GM12875 (cell line): ENCODE results near the gene PPP1R9A.

Source experiments
- H3K4me3 ChIP-seq: one replicate; pipeline ENCODE4 v1.5.1; 2011; ENCODE audit warnings: low read depth, low read length, control low read depth
- CTCF ChIP-seq: IDR thresholded peaks from 2 replicates; pipeline ENCODE4 v1.5.1; 2011; ENCODE audit warnings: low read depth, mild to moderate bottlenecking, control low read depth, inconsistent platforms, low read length, moderate library complexity, borderline replicate concordance; ENCODE audit not compliant: insufficient read depth

Gene PPP1R9A

DNA sequence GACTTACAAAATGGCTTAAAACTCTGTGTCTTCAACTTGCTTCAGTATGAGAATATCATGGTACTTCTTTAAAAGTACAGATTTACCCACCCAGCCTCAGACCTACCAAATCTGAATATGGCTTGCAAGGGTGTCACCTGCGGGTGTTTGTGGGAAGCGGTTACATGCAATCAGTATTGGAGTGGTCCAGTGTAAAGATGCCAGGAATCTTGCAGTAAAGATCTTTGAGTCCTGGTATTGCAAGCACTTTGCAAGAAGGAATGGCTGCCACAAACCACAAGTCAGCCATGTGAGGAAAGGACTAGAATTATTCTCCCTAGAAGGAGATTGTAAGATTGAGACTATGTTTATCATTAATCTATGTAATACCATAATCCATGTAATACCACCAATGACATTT lies 301.9 kb downstream of the PPP1R9A start:
- H3K4me3 ChIP-seq = no peak overlapping the region
- no peak for TF ChIP-seq CTCF

GRCh38 chr7:95209788-95210187 lies 302.4 kb downstream of the PPP1R9A start:
- no peak for TF ChIP-seq CTCF
- no peak overlapping the region for H3K4me3 ChIP-seq

DNA sequence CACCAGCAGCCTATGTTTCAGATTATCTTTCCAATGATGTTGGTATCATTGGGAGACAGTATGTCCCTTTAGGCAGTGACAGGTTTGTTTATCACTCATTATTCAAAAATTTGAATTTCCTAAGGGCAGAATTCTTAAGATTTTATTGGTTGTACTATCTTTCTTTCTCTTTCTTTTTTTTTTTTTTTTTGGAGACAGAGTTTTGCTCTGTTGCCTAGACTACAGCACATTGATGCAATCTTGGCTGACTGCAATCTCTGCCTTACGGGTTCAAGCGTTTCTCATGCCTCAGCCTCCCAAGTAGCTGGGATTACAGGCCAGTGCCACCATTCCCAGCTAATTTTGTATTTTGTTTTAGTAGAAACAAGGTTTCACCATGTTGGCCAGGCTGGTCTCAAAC lies 305.8 kb downstream of the PPP1R9A start:
- no peak overlapping the region for H3K4me3 ChIP-seq
- TF ChIP-seq CTCF = no peak

DNA sequence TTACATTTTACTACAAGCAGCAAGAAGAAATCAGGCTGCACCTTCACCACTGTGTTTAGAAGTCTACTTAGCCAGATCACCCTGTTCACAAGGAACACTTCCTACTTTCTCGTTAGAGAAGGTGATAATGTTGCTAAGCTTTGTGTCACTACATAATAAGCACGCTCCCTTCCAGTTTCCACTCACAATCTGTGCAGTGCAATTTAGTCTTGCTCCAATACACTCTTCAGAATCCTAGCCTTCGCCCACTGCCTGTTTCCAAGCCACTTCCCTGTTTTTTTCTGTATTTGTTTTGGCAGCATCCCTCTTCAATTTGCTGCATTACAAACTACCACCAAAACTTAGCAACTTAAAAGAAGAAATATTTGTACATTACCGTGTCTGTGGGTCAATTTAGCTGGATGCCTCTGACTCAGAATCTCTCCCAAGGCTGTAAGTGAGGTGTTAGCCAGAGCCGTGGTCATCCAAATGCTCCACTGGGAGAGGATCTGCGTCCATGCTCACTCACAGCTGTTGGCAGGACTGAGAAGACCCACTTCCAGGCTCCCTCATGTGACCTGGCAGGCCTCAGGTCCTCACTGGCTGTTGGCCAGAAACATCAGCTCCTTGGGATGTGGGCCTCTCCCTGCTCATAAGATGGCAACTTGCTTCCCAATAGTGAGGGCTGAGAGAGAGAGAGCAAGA lies 306.6 kb downstream of the PPP1R9A start:
- TF ChIP-seq CTCF = no peak
- no peak overlapping the region for H3K4me3 ChIP-seq

- no peak overlapping the region for H3K4me3 ChIP-seq
- TF ChIP-seq CTCF = no peak
Measured at GRCh38 chr7:95219721-95220120, 312.3 kb downstream of the PPP1R9A start.

DNA sequence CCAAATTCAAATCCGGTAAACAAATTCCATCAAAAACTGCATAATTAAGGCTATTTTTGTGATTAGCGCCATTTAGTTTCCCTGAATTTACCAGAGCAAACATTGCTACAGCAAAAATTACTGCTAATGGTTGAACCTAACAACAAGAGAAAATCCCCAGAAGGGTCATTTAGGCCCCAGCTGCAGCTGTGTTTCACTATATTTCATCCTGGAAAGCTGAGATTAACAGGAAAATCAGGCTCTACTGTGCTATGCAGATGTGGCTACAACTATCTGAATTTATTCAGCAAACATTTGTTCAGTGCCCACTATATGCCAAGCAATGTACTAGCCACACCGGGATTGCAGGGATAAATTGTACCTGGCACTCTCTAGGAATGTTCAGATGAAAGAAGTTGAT lies 312.9 kb downstream of the PPP1R9A start:
- TF ChIP-seq CTCF = no peak
- H3K4me3 ChIP-seq = no peak overlapping the region

DNA sequence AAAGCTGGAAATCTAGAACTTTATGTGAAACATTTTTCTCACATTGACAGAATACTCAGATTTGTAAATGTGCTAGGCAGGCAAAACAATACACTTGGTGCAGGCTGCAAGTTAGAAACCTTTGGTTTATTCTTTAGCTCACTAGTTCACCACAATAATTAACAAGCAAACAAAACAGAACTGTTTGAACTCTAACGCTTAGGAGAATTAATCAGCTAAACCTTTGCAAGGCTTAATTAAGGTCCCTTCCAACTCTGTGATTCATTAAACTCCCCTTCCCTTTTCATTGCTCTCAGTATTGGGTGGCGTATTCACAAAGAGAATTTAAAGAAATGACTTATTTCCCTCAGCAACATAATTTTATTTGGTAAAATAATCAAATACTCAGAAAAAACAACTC lies 317.9 kb downstream of the PPP1R9A start:
- H3K4me3 ChIP-seq = no peak overlapping the region
- TF ChIP-seq CTCF = no peak
